Stimulated activated CD4-positive, alpha-beta T cell treated with anti-CD3 and anti-CD28 coated beads, Interleukin-12 subunit alpha, Interleukin-12 subunit beta, amount 100 ng/mL, for 24 hours (primary cell): ENCODE results near the gene SEC14L1.

Experiments
- DNase-seq, 2 experiments: peaks; one replicate each; pipeline ENCODE4 v3.0.0-alpha.2; 2020; ENCODE audit warnings: low read depth in 2 of 2

Gene SEC14L1

DNA sequence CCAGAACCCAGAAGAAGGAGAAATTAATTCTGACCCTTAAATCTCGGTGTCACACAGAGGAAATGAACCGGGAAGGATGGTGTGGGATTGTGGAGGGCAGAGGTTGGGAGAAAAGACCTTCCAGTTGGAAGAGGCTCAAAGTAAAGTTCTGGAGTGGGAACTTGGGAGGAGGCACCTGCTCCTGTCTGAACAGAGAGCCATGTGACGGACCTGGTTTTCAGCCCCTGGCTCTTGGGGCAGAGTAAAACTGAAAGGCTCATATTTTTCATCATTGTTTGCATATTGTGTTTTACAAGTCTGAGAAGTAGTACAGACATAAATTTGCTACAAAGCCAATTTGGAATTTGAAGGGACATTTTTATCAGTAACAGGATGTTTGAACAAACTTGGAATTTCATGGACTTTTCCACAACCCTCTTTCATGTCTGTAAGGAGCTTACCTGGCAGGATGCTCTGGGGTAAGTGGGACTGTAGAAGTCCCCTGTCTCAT lies 24.4 kb upstream of the SEC14L1 start:
- no peak for DNase-seq

DNA sequence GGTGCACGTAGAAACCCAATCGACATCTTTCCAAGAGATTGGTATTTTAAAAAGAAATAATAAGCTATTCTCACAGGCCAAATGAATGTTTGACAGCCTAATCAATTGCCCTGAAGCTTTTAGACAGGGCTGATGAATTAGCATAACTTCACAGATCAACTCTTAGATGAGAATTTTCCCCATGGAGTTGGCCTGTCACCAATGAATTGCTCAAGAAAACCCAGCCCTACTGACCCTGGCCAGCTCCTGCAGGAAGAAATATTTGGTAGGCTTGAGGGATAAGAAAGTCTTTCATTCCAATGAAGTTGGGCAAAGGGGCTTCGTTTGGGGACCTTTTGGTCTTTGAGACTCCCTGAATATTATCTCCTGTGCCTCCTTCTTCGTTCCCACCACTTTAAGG lies 23.4 kb upstream of the SEC14L1 start:
- no peak for DNase-seq

DNA sequence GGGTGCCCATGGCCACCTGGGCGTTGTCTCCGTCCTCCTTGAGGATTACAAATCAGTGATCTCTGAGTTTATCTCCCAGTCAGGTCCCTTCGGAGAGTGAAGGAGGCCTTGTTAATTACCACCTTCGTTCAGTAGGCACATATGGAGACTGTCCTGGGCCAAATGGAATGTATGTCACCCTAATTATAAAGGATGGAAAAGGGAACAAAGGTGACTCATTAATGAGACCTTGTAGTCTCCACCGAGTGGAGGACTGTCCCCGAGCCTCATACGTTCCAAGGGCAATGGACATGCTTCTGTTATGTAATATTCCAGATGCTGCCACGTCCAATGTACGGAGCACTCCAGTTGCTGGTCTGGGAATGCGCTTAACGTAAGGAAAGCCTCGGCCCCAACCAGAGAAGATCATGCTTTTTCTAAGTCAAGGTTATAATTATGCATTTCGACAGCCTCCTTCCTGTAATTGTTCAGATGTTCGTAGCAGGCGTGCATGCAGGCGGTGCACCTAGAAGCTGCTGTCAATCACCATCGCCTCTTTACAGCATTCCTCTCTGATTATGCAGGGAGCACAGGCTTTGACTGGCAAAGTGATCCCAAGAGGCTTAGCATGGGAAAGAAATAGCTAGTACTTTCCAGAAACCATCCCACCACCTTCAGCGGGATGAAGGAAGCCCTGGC lies 22.4 kb upstream of the SEC14L1 start:
- DNase-seq: no peak

DNA sequence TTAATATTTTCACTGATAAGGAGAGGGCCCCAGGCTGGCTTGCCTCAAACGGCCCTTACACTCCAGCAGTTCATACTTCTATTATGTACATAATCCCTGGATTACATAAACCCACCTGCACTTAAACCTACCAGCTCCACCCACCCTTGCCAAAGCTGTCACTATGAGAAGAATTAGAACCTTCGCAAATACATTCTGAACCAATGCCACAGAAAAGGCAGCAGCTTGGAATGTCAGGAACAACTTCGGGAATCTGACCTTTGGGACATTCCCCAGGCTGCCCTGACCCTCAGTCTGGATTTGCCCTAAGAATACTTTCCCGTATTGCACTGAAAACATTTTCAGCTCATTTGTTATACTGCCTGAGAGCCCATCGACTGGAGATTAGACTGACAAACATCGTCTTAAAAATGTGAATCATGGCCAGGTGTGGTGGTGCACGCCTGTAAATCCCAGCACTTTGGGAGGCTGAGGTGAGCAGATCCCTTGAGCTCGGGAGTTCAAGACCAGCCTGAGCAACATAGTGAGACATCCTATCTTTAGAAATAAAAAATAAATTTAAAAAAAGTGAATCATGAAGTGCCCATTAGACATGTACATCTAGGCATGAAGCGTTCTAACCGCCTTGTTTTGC lies 21.0 kb upstream of the SEC14L1 start:
- no peak for DNase-seq

DNA sequence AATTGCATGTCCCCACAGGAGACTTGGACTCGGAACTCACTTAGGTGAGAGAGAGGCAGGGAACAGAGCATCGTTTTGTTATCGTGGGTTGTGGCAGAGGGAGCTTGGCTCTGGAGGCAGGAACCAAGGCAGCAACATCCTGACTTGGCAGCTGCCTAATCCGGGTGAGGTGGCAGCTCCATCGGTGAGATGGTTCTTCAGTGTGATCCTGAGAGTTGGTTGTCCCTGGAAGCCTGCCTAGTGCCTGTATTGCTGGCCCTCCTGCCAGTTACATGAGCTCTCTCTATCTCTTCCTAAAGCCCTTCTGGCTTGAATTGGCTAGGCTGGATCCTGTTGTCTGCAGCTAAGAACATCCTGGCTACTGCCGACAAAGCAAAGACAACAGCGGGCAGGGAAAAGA lies 19.9 kb upstream of the SEC14L1 start:
- no peak for DNase-seq

DNA sequence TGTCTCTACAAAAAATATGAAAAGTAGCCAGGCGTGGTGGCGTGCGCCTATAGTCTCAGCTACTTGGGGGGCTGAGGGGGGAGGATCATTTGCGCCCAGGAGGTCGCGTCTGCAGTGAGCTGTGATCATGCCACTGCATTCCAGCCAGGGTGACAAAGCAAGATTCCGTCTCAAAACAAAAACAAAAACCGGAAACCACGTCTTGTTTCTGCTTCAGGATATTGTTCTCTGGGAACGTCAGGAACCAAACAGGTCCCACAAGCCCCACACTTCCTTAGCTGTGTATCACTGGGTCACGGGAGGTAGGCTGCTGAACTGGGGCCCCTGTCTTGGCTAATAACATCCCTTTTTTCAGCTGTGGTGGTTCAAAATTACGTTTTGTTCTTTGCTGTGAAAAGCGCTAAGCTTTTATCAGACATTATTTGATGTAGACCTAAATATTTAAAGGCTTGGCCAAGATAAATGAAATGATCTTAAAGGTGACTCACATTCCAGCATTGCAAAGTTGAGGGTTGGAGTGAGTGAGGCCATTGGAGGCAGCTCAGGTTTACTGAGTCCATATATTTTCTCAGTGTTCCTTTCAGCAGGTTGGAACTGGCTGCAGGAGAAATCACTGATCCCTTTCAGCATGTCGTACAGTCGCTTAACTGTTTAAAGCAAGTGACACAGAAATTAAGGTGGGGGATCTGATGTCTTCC lies 16.4 kb upstream of the SEC14L1 start:
- DNase-seq: no peak

DNA sequence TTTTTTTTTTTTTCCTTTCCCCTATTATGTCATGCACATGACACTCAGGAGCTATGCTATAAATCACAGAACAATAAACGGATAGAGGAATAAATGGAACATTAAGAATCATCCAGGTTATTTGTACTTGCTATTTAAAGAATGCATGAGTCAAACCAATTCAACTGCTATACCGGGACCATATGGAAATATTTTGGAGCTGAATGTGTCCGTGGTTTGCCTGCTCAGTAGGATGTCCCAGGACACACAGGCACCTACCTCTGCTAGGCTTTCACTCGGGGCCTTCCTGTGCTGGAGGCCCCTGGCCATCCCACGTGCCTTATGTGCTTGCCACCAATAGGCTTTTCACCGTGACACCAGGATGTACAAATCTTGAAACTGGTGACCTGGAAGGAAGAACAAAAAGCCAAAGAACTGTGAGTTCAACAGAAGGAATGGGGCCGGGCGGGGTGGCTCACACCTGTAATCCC lies 15.3 kb upstream of the SEC14L1 start:
- no peak for DNase-seq

DNA sequence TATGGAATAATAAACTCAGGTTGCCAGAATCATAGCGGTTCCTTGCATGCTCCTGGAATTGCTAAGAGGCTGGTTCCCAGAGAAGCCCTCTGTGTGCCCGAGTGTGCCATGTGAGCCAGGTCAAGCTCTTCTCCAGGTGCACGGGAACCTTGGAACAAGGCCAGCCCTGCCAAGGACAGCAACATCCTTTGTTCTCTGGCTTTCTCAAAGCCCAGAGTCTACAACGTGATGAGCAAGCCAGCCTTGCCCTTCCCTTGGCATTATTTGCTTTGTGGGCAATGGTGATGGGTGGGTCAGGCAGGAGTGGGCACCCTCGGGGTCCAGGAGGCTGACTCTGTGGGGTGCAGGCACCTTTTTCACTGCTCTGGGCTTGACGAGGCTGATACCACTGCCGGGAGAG lies 14.2 kb upstream of the SEC14L1 start:
- no peak for DNase-seq

DNA sequence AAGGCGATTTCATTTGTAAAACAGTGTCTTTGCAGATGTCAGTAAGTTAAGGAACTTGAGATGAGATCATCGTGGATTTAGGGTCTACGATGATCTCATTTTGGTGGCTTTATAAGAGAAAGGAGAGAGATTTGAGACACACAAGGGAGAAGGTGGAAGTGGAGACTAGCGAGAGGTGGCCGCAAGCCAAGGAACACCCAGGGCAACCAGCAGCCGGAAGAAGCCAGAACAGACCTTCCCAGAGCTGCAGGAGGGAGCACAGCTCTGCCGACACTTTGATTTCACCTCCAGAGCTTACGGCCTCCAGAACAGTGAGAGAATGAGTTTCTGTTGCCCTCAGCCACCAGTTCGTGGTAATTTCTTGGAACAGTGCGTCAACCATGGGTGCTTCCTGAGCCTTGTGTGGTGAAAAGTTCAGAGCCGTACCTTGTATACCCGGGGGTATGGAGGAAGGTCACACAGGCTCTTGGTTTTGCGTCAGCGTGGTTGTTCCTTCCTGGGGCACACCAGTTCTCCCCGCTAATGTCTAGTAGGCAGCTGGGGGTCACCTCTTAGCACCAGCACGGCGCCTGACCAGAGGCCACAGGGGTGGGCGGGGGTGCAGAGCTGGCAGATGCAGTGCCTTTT lies 12.9 kb upstream of the SEC14L1 start:
- peak; percentile 28 to 37 for DNase-seq

DNA sequence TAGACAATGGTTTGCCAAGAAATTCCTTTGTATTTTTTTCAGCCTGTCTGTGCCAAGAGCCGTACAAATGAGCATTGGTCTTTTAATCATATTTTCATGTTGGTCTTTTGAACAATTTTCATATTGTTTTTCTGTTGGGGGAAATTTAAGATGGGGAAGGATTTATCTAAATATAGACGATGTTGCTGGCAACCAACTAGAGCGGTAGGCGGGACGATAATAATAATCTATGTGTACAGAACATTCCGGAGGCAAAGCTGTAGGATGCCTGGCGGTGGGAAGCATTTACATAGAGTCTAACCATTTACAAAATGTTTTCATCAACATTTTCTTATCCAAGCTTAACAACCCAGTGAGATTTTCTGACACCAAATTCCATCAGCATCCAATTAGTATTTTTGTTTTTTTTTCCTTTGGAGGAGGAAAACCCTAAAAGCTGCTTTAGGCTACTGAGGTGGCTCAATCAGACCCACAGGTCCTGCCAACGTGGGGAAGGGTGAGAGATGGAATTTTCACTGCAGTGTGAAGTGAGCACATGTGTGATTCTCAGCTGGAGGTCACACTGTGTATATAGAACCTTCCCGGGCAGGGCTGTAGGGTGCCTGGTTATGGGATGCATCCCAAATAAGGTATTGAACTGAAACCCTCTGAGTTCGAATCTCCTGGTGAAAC lies 11.7 kb upstream of the SEC14L1 start:
- DNase-seq: no peak

DNA sequence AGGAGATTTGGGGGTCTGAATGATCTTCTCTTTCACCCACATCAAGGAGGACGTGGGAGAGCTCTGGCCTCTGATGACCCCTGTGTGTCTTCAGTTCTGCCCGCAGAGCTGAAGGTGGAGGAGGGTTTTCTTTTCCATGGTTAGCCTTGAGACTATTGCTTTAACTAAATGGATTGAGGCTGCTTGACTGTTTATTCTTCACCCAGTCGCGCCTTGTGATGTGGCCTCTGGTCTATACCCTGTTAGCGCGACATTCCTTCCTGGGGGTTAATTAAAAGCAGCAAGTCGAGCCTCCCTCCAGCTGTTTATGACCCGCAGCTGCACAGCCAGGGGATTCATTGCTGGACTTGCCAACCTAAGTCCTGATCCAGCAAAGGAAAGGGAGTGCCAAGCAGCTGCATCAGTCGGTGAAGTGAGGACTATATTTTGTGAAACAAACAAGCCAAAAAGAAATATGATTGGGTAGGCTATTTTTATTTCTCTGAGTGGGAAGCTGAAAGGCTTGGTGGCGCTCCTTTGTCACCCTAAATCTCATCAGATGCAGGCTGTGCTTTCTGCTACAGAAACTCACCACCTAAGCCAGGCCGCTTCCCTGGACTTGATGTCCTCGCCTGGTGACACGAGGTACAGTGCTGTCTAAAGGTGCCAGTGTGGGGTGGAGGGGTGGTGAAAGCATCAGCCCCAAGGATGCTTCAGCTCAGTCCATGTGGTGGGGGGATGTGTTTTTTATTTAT lies 11.0 kb upstream of the SEC14L1 start:
- no peak for DNase-seq

DNA sequence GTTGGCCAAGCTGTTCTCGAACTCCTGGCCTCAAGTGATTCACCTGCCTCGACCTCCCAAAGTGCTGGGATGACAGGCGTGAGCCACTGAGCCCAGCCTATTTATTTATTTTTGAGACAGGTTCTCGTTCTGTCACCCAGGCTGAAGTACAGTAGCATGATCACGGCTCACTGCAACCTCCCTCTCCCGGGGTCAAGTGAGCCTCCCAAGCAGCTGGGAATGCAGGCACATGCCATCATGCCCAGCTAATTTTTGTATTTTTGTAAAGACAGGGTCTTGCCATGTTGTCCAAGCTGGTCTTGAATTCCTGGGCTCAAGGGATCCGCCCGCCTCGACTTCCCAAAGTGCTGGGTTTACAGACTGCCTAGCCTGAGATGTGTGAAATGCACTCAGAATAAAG lies 10.2 kb upstream of the SEC14L1 start:
- no peak for DNase-seq

DNA sequence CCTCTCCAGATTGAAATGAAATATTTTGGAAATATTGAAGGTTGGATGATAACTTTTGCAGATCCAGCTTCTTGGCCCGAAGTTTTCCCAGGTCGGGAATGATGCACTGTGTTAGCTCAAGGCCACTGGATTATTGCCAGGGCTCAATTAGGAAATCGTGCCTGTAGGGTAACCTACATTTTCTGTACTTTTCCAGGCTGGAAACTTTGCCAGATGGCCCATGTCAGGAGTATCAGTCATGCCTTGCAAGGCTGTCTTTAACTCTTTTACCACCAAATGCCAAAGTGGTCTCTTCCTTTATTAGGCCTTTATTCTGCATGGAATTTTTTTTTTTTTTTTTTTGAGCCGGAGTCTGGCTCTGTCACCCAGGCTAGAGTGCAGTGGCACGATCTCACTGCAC lies 8.9 kb upstream of the SEC14L1 start:
- no peak for DNase-seq

DNA sequence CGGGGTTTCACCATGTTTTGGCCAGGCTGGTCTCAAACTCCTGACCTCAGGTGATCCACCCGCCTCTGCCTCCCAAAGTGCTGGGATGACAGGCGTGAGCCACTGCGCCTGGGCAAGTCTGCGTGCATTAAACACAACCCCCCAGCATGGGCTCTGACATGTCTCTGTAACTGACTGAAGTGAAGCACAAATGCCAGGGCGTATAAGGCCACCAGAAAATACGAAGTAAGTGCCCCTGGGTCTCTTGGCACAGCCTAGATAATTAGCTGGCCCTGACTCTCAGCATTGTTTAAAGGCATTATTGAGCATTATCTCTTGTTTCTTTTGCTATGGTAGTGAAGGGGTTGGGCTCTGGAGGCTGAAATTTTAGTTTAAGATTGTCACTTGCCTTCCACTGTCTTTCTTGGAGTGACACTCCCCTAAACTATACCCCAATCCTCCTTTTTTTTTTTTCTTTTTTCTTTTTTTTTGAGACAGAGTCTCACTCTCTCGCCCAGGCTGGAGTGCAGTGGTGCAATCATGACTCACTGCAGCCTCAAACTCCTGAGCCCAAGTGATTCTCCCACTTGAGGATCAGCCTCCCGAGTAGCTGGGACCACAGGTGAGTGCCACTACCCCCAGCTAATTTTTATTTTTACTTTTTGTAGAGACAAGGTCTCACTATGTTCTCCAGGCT lies 8.2 kb upstream of the SEC14L1 start:
- no peak for DNase-seq

DNA sequence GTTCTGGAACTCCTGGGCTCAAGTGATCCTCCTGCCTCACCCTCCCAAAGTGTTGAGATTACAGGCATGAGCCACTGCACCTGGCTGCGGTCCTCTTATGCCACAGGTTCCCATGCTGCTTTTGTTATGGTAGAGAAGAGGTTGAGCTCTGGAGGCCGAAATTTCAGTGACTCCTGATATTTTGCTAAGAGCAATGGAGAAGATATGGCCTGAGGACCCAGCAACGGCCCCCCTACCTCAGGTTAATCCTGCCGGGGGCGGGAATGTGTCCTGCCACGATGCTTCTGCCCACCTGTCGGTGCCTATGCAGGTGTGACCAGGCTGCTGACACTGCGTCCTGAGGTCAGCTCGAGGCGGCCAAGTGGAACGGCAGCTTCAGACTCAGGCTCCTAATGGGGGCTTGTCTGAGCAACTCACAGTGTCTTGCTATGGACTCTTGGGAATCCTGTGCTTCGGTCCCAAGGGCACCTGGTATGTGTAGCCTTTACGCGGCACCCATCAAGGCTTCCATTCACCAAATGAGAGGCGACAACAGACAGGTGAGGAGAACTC lies 7.6 kb upstream of the SEC14L1 start:
- no peak for DNase-seq

DNA sequence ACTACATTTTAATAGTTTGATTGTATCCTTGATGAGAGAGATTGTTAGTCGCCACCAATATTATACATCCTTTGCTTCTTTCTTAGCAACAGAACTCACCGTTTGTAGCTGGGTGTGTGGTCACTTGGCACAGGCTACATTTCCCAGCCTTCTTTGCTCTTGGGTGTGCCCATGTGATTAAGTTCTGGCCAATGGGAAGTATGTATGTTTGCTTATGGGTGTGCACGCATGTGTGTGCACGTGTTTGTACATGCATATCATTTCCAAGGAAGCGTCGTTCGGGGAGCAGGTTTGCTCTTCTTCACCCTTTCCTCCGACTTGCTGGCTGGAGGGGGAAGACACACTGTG lies 4.4 kb upstream of the SEC14L1 start:
- DNase-seq: no peak

DNA sequence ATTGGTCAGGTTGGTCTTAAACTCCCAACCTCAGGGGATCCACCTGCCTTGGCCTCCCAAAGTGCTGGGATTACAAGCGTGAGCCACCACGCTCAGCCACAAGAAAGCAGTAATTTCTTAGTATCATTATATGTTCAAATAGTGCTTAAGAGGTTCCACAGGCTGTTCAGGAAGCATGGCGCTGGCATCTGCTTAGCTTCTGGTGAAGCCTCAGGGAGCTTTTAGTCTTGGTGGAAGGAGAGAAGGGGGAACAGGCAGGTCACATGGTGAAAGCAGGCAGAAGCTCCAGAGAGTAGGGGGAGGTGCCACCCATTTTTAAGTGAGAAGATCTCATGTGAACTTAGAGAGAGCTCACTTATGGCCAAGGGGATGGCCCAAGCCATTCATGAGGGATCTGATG lies 3.7 kb upstream of the SEC14L1 start:
- DNase-seq: no peak

DNA sequence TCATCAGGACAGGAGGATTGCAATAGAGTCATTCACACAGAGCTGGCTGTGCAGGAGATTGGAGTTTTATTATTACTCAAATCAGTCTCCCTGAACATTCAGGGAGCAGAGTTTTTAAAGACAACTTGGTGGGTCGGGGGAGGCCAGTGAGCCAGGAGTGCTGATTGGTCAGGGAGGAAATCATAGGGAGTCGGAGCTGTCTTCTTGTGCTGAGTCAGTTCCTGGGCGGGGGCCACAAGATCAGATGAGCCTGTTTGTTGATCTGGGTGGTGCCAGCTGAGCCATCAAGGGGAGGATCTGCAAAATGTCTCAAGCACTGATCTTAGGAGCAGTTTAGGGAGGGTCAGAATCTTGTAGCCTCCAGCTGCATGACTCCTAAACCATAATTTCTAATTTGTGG lies 2.9 kb upstream of the SEC14L1 start:
- peak in 1 of 2 experiments; percentile 36 for DNase-seq

DNA sequence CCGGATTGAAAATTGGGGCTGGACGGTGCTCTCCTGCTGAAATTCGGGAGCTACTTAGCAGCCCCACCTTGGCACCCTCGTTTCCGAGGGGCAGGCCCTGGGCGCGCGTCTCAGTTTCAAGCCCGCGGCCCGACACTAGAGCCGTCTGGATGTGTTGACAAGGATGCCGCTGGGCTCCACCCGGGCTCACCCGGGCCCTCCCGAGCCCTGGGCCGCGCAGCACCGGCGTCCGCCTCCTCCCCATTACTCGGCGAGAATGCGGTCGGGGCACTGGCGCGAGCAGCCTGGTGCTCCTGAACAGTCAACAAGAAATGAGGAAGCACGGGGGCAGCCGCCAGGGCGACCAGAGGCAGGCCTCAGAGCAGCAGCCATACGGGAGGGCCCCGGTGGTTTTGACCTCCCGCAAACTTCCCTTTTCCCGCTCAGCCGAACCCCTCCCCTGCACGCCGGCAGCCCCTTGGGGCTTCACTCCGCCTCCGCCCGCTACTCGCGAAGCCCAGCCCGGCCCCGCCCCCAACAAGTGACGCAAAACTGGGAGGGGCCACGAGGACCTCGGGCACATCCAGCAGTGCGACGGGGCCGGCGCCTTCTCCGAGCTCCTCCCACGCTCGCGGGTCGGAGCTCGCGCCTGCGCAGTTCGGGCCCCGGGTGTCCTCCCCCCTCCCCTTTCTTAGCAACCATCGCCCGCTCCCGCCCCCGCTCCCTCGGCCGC lies 447 bp upstream of the SEC14L1 start:
- DNase-seq: peak; percentile 99
